ENCODE measurements around the gene CREB3L2.
"Not testable (repeated sequence)": the region's sequence is repeated elsewhere in the genome, so short reads cannot be mapped to it uniquely, and the experiment has no call there.

CREB3L2 gene

GRCh38 chr7:137932881-137933269 is 69.0 kb downstream of the CREB3L2 start:
- no peak for DNase-seq (ENCODE audit: low read depth)

GRCh38 chr7:137931823-137932222 is 70.1 kb downstream of the CREB3L2 start:
- DNase-seq (ENCODE audit: low read depth) = no peak

- no peak for DNase-seq (ENCODE audit: low read depth)
These were observed 71.3 kb downstream of the CREB3L2 start for GRCh38 chr7:137930581-137930980.

- DNase-seq (ENCODE audit: low read depth) = no peak
These were observed 73.3 kb downstream of the CREB3L2 start for GRCh38 chr7:137928626-137929025.

GRCh38 chr7:137927386-137927785 is 74.5 kb downstream of the CREB3L2 start:
- DNase-seq (ENCODE audit: low read depth) = no peak

GRCh38 chr7:137926206-137926605 is 75.7 kb downstream of the CREB3L2 start:
- DNase-seq (ENCODE audit: low read depth) = not testable (repeated sequence)

GRCh38 chr7:137925754-137926153 is 76.1 kb downstream of the CREB3L2 start:
- no peak for DNase-seq (ENCODE audit: low read depth)

GRCh38 chr7:137925091-137925490 is 76.8 kb downstream of the CREB3L2 start:
- no peak for DNase-seq (ENCODE audit: low read depth)

GRCh38 chr7:137923380-137923779 is 78.5 kb downstream of the CREB3L2 start:
- no peak for DNase-seq (ENCODE audit: low read depth)

GRCh38 chr7:137920637-137921399 is 81.1 kb downstream of the CREB3L2 start:
- no peak for DNase-seq (ENCODE audit: low read depth)

GRCh38 chr7:137919987-137920386 is 81.9 kb downstream of the CREB3L2 start:
- no peak for DNase-seq (ENCODE audit: low read depth)

- DNase-seq (ENCODE audit: low read depth) = no peak
These were observed 84.8 kb downstream of the CREB3L2 start for GRCh38 chr7:137916980-137917645.

- no peak for DNase-seq (ENCODE audit: low read depth)
These were observed 85.3 kb downstream of the CREB3L2 start for GRCh38 chr7:137916564-137916963.

GRCh38 chr7:137915266-137915665 is 86.6 kb downstream of the CREB3L2 start:
- DNase-seq (ENCODE audit: low read depth) = no peak

- no peak for DNase-seq (ENCODE audit: low read depth)
These were observed 87.9 kb downstream of the CREB3L2 start for GRCh38 chr7:137913985-137914384.

- no peak for DNase-seq (ENCODE audit: low read depth)
These were observed 92.8 kb downstream of the CREB3L2 start for GRCh38 chr7:137909042-137909441.

- DNase-seq (ENCODE audit: low read depth) = no peak
These were observed 93.8 kb downstream of the CREB3L2 start for GRCh38 chr7:137908106-137908505.

- DNase-seq (ENCODE audit: low read depth) = not testable (repeated sequence)
These were observed 95.2 kb downstream of the CREB3L2 start for GRCh38 chr7:137906636-137907035.

- no peak for DNase-seq (ENCODE audit: low read depth)
These were observed 97.1 kb downstream of the CREB3L2 start for GRCh38 chr7:137904833-137905232.

- peak; percentile 22 for DNase-seq (ENCODE audit: low read depth)
These were observed 98.3 kb downstream of the CREB3L2 start for GRCh38 chr7:137903382-137904169.

GRCh38 chr7:137900137-137900536 is 101.7 kb downstream of the CREB3L2 start:
- DNase-seq (ENCODE audit: low read depth) = no peak

- peak; percentile 68 for DNase-seq (ENCODE audit: low read depth)
These were observed 102.8 kb downstream of the CREB3L2 start for GRCh38 chr7:137898839-137899721.

Measured in stimulated activated CD8-positive, alpha-beta memory T cell treated with anti-CD3 and anti-CD28 coated beads, Interleukin-4, amount 100 ng/mL, for 24 hours (primary cell).